ENCODE measurements around the gene CAMP. TPM values are rescaled to one million over a fixed set of nuclear protein-coding genes. Genes with fewer than 3 reads are reported as not detected.

The CAMP gene, protein sequence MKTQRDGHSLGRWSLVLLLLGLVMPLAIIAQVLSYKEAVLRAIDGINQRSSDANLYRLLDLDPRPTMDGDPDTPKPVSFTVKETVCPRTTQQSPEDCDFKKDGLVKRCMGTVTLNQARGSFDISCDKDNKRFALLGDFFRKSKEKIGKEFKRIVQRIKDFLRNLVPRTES
- total RNA-seq, result not detected in 2 replicates

DNA sequence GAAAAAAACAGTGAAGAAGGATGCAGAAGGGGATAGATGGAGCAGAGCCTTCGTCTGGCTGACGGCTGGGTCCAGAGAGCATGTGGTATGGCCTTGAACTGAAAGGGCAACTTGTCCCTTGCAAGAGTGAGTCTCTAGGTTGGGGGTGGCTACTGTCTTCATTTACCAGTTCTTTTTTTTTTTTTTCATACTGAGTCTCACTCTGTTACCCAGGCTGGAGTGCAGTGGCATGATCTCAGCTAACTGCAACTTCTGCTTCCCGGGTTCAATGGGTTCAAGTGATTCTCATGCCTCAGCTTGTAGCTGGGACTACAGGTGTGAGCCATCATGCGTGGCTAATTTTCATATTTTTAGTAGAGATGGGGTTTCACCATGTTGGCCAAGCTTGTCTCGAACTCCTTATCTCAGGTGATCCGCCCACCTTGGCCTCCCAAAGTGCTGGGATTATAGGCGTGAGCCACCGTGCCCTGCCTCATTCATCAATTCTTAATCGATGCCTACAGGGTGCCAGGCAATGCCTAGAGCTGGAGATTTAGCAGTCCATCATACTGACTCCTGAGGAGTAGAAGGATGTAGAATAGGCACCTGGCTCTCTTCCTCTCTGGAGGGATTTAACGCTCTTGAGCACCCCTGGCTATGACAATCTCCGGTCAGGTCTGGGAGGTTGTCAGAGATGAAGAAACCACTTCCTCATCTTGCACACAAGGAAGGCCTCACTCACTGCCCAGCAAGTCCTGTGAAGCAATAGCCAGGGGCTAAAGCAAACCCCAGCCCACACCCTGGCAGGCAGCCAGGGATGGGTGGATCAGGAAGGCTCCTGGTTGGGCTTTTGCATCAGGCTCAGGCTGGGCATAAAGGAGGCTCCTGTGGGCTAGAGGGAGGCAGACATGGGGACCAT, at the start of gene CAMP:
Gene CAMP, plus strand, starts transcription at position 880 of the 898 bp plus-strand sequence. Its CDS starts 17 bp downstream, at position 897.

GRCh38 chr3:48188266-48189201, 34.8 kb upstream of the CAMP start, which contains the start of gene CDC25A:
TSS of gene CDC25A (minus strand) at chr3:48188417. CDS start at chr3:48187947, 470 bp downstream.

Other genes with a start within 250 kb of the CAMP start
- gene MAP4, start 207.1 kb upstream of the CAMP start, total RNA-seq, result 88.9 and 109 TPM in 2 replicates
- 5.2 and 15.9 TPM in 2 replicates for gene CDC25A, start 35.1 kb upstream of the CAMP start, total RNA-seq
- 4.1 and 4.5 TPM in 2 replicates for gene ZNF589, start 17.6 kb downstream of the CAMP start, total RNA-seq
- 31.2 and 35.9 TPM in 2 replicates for gene NME6, start 77.9 kb downstream of the CAMP start, total RNA-seq
- gene SPINK8, start 110.2 kb downstream of the CAMP start, total RNA-seq, result not detected in 2 replicates
- not detected in 2 replicates for gene FBXW12, start 148.7 kb downstream of the CAMP start, total RNA-seq
- 14.7 and 30.0 TPM in 2 replicates for gene PLXNB1, start 206.6 kb downstream of the CAMP start, total RNA-seq
- 21.5 and 24.3 TPM in 2 replicates for gene CCDC51, start 216.6 kb downstream of the CAMP start, total RNA-seq
- gene TMA7, start 216.8 kb downstream of the CAMP start, total RNA-seq, result 211 and 292 TPM in 2 replicates
- 5.4 and 13.4 TPM in 2 replicates for gene ATRIP, start 223.2 kb downstream of the CAMP start, total RNA-seq